Muscle of leg (tissue), 11 donors: ENCODE data around the gene SLC17A9. TPM values are rescaled to one million over a fixed set of nuclear protein-coding genes. Genes with fewer than 3 reads are reported as not detected.

Source experiments
- DNase-seq: peaks from one replicate; pipeline ENCODE4 v3.0.0; 2013
- H3K27ac ChIP-seq: one replicate; pipeline ENCODE4 v1.5.1; 2013; ENCODE audit warnings: mild to moderate bottlenecking, low read length, control low read depth
- H3K27me3 ChIP-seq: one replicate; pipeline ENCODE4 v1.6.1; 2013; ENCODE audit warnings: low read length; ENCODE audit not compliant: control insufficient read depth, insufficient read depth
- H3K36me3 ChIP-seq: one replicate; pipeline ENCODE4 v1.6.1; 2013; ENCODE audit warnings: low read length; ENCODE audit not compliant: control insufficient read depth, insufficient read depth
- H3K4me1 ChIP-seq: one replicate; pipeline ENCODE4 v1.6.1; 2013; ENCODE audit warnings: low read length; ENCODE audit not compliant: control insufficient read depth, insufficient read depth
- H3K4me3 ChIP-seq: one replicate; pipeline ENCODE4 v1.5.1; 2013; ENCODE audit warnings: low read length, control low read depth
- H3K9me3 ChIP-seq: replicated peaks from 2 replicates; pipeline ENCODE4 v1.6.1; 2013; ENCODE audit warnings: low read depth, low read length; ENCODE audit not compliant: control insufficient read depth
- WGBS: methylation state at CpG from one replicate; pipeline ENCODE4 v1.1.5; 2013; ENCODE audit warnings: missing lambda C conversion rate; ENCODE audit not compliant: insufficient coverage; 5-methylcytosine and 5-hydroxymethylcytosine counted together
- polyA plus RNA-seq, 8 donors: library from polyadenylated mRNA; unstranded; fragments of 120-200 nt; gene quantifications; one replicate each; pipeline versions ENCODE4 v1.2.1 to v1.2.3, GENCODE V29; 2013; ENCODE audit warnings: inconsistent platforms in 1 of 8, low replicate concordance in 1 of 8; ENCODE audit not compliant: insufficient read length in 8 of 8, insufficient read depth in 1 of 8
- total RNA-seq: library from RNA; stranded (reverse); fragments of 120-200 nt; gene quantifications from one replicate; pipeline ENCODE4 v1.2.4, GENCODE V29; 2013

The SLC17A9 gene
- total and polyA plus RNA-seq, 9 donors: 0.41 to 1.7 (median 1.2) TPM

DNA sequence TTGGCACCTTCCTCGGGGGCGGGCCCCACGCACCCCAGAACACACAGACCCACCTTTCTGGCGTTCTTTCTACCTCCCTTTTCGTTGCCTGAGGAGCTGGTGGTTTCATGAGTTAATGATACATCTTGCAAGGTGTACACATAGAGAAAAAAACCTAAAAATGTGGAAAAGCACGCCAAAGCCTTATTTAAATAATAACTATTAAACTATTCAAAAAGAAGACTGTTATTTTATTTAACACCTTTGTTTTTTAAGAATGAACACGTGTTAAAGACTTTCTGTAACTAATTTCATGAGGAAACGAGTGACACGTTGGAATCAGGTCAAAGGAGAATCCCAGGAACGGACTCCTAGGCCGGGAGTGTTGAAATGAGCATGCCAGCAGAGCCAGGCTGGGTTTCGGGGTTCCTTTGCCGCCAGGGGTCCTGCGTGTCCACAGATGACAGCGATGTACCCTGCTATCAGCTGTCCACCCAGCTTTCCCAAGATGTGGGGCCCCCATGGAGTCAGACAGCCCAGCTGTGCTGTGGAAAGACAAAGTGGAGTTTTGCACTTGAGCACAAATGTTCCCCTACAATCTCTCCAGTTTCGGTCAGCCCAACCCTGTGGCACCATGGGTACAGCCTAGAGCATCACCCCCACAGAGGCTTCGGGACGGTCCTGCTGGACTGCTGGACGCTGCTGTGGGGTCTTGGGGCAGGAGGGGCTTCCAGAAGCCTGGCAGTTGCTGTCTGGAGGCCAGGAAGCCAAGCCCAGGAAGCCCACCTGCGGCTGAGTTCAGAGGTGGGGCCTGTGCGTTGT lies 16.1 kb downstream of the SLC17A9 start:
- Histone ChIP-seq H3K27me3 (peaks cover 41% of the 10 kb centered on the region), H3K4me1 (peaks cover 14% of the 10 kb centered on the region), H3K27ac (no peak overlapping the region), H3K9me3 (no peaks in the 10 kb centered on the region), H3K4me3 (no peak overlapping the region), H3K36me3 (no peaks in the 10 kb centered on the region)
- no peak for DNase-seq
- 66% methylated on average over 9 of the region's 21 CpGs for WGBS

DNA sequence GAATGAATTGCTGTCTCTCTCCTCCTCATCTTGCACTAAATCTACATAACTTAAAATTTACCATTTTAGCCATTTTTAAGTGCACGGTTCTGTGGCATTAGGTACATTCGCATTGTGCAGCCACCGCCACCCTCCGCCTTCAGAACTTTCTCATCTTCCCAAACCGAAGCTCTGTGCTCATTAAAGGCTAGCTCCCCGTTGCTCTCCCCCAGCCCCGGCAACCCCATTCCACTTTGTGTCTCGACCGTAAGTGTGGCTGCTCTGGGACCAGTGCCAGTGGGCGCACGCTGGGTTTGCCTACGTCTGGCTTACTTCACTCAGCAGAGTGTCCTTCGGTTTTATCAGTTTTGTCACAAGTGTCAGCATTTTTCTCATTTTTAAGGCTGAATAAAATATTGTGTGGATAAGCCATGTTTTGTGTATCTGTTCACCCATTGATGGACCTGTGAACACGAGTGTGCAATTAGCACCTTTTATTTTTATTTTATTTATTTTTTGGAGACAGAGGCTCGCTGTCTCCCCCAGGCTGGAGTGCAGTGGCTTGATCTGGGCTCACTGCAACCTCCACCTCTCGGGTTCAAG lies 16.8 kb downstream of the SLC17A9 start:
- Histone ChIP-seq H3K27me3 (peaks cover 48% of the 10 kb centered on the region), H3K4me1 (peaks cover 14% of the 10 kb centered on the region), H3K27ac (no peak overlapping the region), H3K9me3 (no peaks in the 10 kb centered on the region), H3K4me3 (no peak overlapping the region), H3K36me3 (no peaks in the 10 kb centered on the region)
- DNase-seq: no peak
- 69% methylated on average over 14 of the region's 16 CpGs for WGBS

DNA sequence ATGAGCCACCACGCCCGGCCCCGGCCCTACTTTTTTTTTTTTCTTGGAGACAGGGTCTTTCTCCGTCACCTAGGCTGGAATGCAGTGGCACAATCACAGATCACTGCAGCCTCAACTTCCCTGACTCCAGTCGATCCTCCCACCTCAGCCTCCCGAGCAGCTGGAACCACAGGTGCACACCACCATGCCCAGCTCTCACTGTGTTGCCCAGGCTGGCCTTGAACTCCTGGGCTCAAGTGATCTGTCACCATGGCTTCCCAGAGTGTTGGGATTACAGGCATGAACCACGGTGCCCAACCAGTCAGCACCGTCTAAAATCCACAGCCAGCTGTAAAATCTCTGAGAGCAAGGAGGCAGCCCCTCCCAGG lies 17.4 kb downstream of the SLC17A9 start:
- Histone ChIP-seq H3K27ac (no peak overlapping the region), H3K36me3 (no peaks in the 10 kb centered on the region), H3K4me1 (peaks cover 13% of the 10 kb centered on the region), H3K9me3 (no peaks in the 10 kb centered on the region), H3K4me3 (no peak overlapping the region), H3K27me3 (peaks cover 54% of the 10 kb centered on the region)
- WGBS: 78% methylated on average over 8 of the region's 8 CpGs
- no peak for DNase-seq

DNA sequence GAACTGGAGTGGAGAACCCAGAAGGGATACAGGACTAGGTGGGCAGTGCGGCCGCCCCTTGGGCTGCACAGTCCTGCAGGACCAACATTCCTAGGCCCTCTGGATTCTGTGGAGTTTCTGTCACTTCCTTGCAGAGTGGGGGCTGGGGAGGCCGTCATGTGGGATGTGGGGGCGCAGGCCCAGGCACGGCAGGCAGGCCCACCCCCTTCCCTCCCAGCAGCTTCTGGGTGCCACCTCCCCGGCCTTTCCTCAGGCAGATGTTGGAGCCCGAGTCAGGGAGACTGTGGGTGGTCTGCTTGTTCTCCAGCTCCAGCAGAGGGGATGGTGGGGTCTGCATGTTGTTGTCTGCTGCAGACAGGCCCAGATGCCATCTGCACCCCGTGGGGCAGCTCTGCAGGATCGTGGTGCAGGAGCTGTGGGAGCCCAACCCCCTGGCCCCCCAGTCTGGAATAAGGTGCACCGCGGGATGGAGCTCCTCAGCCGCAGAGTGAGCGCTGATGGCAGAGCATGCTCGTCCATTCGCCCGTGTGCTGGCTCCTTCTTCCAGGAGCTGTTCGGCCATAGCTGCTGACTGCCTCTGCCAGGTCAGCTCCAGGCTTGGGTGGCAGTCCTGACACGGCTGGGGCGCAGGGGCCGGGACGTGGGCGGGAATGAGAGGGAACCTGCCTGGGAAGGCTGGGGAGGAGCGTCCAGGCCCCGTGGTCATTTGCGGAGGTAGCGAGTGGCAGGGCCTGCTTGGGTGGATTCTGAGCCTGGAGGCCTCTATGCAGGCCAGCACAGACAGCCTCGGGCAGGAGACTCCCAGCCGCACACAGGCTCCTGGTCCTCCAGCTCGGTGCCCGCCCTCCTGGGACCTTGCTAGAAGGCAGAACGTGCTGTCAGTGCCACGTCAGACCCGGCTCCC lies 18.1 kb downstream of the SLC17A9 start:
- no peak for DNase-seq
- H3K9me3 ChIP-seq: no peaks in the 10 kb centered on the region
- 43% methylated on average over 28 of the region's 33 CpGs for WGBS
- H3K36me3 ChIP-seq: no peaks in the 10 kb centered on the region
- peaks cover 10% of the 10 kb centered on the region for H3K4me1 ChIP-seq
- H3K4me3 ChIP-seq: no peak overlapping the region
- peaks cover 61% of the 10 kb centered on the region for H3K27me3 ChIP-seq
- H3K27ac ChIP-seq: no peak overlapping the region

DNA sequence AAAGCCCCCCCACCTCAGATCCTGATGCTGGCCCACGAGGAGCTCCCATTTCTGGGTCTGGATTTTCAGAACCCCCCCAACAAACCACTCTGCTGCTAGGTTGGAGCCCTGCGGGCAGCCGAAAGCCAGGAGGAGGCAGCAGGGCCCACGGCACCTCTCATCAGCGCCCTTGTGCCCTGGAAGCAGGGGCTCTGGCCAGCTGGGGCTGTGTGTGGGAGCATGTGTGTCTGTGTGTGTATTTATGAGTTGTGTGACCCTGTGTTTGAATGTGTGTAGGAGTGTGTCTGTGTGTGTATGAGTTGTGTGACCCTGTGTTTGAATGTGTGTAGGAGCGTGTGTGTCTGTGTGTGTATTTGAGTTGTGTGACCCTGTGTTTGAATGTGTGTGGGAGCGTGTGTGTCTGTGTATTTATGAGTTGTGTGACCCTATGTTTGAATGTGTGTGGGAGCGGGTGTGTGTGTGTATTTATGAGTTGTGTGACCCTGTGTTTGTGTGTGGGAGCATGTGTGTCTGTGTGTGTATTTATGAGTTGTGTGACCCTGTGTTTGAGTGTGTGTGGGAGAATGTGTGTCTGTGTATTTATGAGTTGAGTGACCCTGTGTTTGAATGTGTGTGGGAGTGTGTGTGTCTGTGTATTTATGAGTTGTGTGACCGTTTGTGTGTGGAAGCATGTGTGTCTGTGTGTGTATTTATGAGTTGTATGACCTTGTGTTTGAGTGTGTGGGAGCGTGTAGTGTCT lies 18.9 kb downstream of the SLC17A9 start:
- Histone ChIP-seq H3K27me3 (peaks cover 69% of the 10 kb centered on the region), H3K36me3 (no peaks in the 10 kb centered on the region), H3K27ac (no peak overlapping the region), H3K9me3 (no peaks in the 10 kb centered on the region), H3K4me3 (no peak overlapping the region), H3K4me1 (peaks cover 10% of the 10 kb centered on the region)
- WGBS: 76% methylated on average over 8 of the region's 10 CpGs
- DNase-seq: no peak

DNA sequence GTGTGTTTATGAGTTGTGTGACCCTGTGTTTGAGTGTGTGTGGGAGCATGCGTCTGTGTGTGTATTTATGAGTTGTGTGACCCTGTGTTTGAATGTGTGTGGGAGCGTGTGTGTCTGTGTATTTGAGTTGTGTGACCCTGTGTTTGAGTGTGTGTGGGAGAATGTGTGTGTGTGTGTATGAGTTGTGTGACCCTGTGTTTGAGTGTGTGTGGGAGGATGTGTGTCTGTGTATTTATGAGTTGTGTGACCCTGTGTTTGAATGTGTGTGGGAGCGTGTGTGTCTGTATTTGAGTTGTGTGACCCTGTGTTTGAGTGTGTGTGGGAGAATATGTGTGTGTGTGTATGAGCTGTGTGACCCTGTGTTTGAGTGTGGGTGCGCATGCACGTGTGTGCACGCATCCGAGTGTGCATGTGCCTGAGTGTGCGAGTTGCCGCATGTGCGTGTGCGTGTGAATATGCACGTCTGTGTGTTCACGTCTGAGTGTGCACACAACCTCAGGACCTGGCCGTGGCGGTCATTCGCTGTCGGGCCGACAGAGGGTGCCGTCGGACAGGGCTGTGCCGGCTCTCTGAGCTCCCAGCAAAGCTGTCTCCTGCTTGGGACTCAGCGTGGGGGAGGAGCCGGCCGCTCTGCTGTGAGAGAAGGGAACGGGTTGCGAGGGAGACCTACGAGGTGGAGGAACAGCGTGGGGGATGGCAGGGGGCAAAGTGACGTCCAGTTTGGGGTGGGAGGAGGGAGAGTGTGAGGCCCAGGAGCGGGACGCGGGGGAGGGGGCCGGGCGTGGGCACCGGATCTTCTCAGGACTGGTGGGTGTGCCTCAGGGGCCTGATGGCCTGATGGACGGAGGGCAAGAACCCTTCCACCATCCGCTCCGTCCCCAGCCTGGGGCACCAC lies 19.7 kb downstream of the SLC17A9 start:
- DNase-seq: peak; percentile 87
- Histone ChIP-seq H3K4me1 (peaks cover 10% of the 10 kb centered on the region), H3K9me3 (no peaks in the 10 kb centered on the region), H3K36me3 (no peaks in the 10 kb centered on the region), H3K27me3 (peaks cover 74% of the 10 kb centered on the region), H3K4me3 (no peak overlapping the region), H3K27ac (no peak overlapping the region)
- 4% methylated on average over 37 of the region's 38 CpGs for WGBS

DNA sequence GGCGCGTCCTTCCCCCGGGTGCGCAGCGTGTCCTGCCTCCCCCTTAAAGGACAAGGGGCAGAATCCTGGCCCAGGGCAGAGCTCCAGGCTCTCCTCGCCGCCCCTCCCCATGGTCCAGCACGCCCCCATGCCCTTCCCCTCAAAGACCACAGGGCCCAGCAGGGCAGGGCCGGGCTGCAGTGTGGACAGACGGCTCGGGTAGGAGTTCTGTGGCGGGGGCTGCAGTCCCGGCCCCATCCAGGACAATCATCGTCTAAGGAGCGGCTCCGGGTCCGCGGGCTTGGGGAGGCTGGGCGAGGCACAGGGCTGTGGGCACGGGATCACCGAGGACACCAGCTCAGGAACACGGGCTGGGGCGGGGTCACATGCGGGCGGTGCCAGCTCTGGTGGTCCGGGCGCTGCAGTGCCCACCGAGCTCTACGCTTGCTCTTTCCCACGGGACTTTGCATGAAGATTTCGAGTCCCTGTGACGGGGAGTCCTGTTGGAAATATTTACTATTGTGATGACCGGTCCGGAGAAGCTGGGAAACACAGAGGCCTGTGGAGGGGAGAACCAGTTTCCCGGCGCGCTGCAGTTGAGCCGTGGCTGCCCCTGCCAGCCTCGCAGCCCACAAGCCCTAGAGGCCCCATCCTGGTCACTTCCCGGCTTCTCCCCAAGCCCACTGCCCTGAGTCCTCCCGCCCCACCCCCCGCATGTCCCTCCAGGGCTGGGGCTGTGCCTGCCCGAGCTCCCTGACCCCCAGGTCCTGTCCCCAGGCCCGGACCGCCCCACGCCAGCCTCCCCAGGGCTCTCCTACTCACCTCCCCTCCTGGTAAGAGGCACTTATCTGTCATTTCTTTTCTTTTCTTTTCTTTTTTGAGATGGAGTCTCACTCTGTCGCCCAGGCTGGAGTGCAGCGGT lies 20.6 kb downstream of the SLC17A9 start:
- no peak for DNase-seq
- Histone ChIP-seq H3K4me3 (no peak overlapping the region), H3K4me1 (peaks cover 12% of the 10 kb centered on the region), H3K27me3 (peaks cover 81% of the 10 kb centered on the region), H3K9me3 (no peaks in the 10 kb centered on the region), H3K27ac (no peak overlapping the region), H3K36me3 (no peaks in the 10 kb centered on the region)
- 11% methylated on average over 45 of the region's 48 CpGs for WGBS

DNA sequence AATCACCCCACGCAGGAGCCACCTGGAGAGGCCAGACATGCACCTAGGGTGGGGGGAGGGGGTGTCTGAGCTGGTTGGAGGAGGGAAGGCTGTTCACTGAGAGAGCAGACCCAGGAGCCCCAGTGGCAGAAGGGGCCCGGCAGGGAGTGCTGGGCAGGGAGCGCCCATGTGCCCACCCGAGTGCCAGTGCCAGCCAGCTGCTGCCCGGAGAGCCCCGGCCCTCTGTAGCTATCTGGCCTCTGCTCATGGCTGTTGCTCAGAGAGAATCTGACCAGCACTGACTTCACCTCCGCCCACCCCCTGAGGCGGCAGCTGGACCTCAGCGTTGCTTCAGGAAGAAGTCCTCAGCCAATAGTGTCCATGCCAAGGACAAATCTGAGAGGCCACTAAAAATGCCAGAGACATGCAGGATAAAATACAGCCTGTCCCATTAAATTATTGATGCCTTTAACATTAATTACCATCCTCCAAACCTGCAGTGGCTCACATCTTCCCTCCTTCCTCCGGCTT lies 22.8 kb downstream of the SLC17A9 start:
- H3K27ac ChIP-seq: no peak overlapping the region
- no peak overlapping the region for H3K4me3 ChIP-seq
- peaks cover 89% of the 10 kb centered on the region for H3K27me3 ChIP-seq
- no peak for DNase-seq
- peaks cover 24% of the 10 kb centered on the region for H3K4me1 ChIP-seq
- H3K9me3 ChIP-seq: no peaks in the 10 kb centered on the region
- H3K36me3 ChIP-seq: no peaks in the 10 kb centered on the region
- 42% methylated on average over 10 of the region's 10 CpGs for WGBS
